ENCODE data around the gene TMEM150C.

DNA sequence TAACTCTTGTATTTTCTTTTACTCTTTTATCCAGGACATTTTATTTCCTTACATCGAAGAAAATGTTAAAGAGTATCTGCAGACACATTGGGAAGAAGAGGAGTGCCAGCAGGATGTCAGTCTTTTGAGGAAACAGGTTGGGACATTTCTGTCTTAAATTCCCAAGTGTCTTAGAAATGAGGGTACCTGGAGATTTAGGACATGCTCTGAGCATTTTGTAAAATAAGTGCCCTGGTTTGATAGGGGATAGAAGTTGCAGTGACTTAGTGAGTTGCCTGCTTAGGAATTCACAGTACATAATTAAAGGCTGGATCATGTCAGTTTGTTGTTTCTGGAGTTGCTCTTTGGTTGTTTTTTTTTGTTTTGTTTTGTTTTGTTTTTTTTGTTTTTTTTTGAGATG lies 113.9 kb downstream of the TMEM150C start:
- TF ChIP-seq EZH2 (IDR thresholded peaks at IDR 0.05; ENCODE audit: insufficient read depth, poor library complexity, severe bottlenecking) (no peak), EZH2phosphoT487 (IDR thresholded peaks at IDR 0.05; ENCODE audit: insufficient read depth, low read depth) (no peak)
